Measurements from ENCODE around the gene EIF4G2.
A peak's percentile ranks its signal among the peaks of the same experiment; 100 is the strongest.

Gene EIF4G2

GRCh38 chr11:10796191-10796590, 12.5 kb downstream of the EIF4G2 start:
- no peak for TF ChIP-seq CTCF (IDR thresholded peaks at IDR 0.05; ENCODE audit: control extremely low read depth, extremely low read depth, low read depth, missing control alignments)
- CTCF ChIA-PET = interaction anchor here (0.9 to 1.8 kb wide), 7 partner anchors 8 to 225 kb away, joined by 3 to 5 read pairs (median 5); partner anchors contain the start of gene EIF4G2
- POLR2A ChIA-PET = interaction anchor here (1.6 to 4.0 kb wide), 3 partner anchors 8 to 62 kb away, joined by 5 to 79 read pairs (median 10); partner anchors contain the start of gene EIF4G2
- no peak for DNase-seq (ENCODE audit: extremely low spot score)

DNA sequence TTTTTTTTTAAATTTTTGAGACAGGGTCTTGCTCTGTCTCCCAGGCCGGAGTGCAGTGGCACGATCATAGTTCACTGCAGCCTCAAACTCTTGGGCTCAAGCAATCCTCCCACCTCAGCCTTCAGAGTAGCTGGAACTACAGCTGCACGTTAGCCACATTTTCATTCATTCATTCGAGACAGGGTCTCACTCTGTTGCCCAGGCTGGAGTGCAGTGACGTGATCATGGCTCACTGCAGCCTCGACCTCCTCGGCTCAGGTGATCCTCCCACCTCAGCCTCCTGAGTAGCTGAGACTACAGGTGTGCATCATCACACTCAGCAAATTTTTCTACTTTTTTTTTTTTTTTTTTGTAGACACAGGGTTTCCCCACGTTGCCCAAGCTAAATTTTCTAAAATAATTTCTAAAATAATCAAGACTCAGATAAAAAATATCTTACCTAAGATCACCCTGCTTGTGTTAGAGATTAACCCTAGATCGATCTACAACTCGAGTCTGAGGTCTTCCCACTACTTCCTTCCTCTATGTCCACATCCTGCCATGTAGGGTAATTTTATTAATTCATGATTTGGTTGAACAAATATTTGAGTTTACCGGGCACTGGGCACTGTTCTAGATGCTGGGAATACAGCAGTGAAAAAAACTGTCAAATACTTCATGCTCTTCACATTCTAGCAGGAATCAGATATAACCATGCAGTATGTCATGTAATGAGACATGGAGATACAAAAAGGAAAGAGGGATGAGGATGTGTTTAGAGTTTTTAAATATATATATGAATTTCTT, 15.1 kb downstream of the EIF4G2 start:
- ChIA-PET CTCF (interaction anchor here (0.7 to 6.2 kb wide), 40 partner anchors 10 to 1173 kb away, joined by 3 to 81 read pairs (median 5); partner anchors contain the start of genes EIF4G2 and RNF141), POLR2A (interaction anchor here (0.6 to 3.9 kb wide), 5 partner anchors 10 to 1166 kb away, joined by 3 to 47 read pairs (median 4); partner anchors contain the start of genes CTR9 and EIF4G2)
- no peak for TF ChIP-seq CTCF (IDR thresholded peaks at IDR 0.05; ENCODE audit: control extremely low read depth, extremely low read depth, low read depth, missing control alignments)
- DNase-seq (ENCODE audit: extremely low spot score) = no peak

GRCh38 chr11:10792385-10793068, 16.2 kb downstream of the EIF4G2 start:
- DNase-seq (ENCODE audit: extremely low spot score) = peak; percentile 89
- peak; percentile 99 for TF ChIP-seq CTCF (IDR thresholded peaks at IDR 0.05; ENCODE audit: control extremely low read depth, extremely low read depth, low read depth, missing control alignments)
- POLR2A ChIA-PET = interaction anchor here (0.6 to 3.9 kb wide), 5 partner anchors 12 to 1167 kb away, joined by 3 to 47 read pairs (median 4); partner anchors contain the start of genes CTR9 and EIF4G2
- CTCF ChIA-PET = interaction anchor here (0.6 to 6.2 kb wide), 54 partner anchors 10 to 1174 kb away, joined by 3 to 81 read pairs (median 4); partner anchors contain the start of genes EIF4G2 and RNF141

DNA sequence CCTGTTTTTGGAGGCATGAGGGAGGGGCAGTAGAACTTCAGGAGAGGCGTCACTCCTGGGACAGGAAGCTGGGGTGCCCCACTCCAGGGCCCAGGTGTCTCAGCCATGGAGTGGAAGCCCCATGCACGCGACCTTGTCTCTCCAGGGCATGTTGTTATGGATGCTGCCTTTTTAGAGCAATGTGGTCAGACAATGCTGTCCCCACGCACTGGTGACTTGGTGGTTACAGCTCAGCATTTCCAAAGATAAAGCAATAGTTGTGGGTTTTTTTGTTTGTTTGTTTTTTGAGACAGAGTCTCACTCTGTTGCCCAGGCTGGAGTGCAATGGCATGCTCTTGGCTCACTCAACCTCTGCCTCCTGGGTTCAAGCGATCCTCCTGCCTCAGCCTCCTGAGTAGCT, 22.3 kb downstream of the EIF4G2 start:
- TF ChIP-seq CTCF (IDR thresholded peaks at IDR 0.05; ENCODE audit: control extremely low read depth, extremely low read depth, low read depth, missing control alignments) = no peak
- ChIA-PET POLR2A (interaction anchor here (0.5 to 1.4 kb wide), 3 partner anchors 22 to 39 kb away, joined by 4 to 8 read pairs (median 6); partner anchors contain the start of gene EIF4G2), CTCF (interaction anchor here (0.6 to 2.3 kb wide), 6 partner anchors 10 to 234 kb away, joined by 3 to 10 read pairs (median 3); no protein-coding TSS in a partner anchor)
- no peak for DNase-seq (ENCODE audit: extremely low spot score)

DNA sequence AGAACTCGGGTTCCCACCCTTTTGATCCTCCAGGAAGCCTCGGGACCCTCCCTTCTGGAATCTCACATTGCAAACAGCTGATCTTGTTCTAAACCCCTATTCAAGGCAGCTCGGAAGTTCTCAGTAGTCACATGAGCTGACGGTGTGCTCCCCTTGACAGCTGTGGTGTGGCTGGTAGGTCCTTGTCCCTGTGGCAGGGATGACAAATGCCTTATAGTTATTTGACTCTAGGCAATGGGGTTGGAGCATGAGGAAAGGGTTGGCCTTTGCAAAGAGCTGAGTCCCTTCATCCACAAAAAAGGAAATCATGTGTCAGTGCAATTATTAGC, 23.6 kb downstream of the EIF4G2 start:
- ChIA-PET CTCF (interaction anchor here (0.8 to 6.0 kb wide), 6 partner anchors 7 to 355 kb away, joined by 3 to 53 read pairs (median 6); no protein-coding TSS in a partner anchor), POLR2A (interaction anchor here (1.6 kb wide), 1 partner anchor 23 kb away, joined by 5 read pairs; the partner anchor contains the start of gene EIF4G2)
- no peak for DNase-seq (ENCODE audit: extremely low spot score)
- no peak for TF ChIP-seq CTCF (IDR thresholded peaks at IDR 0.05; ENCODE audit: control extremely low read depth, extremely low read depth, low read depth, missing control alignments)
